SK-N-SH (cell line): ENCODE data around the gene SLC4A9. TPM values are rescaled to one million over a fixed set of nuclear protein-coding genes. Genes with fewer than 3 reads are reported as not detected.

ENCODE experiments used
- CTCF ChIA-PET: fragments of 300-600, 350-600 bp; formaldehyde crosslinking; extraction: SDS; loops from one replicate; lab custom pipeline; 2021; lab: Yijun Ruan, JAX
- POLR2A ChIA-PET: fragments of 350-600 bp; sonication (Branson Sonifier 250); formaldehyde crosslinking; extraction: SDS; loops from one replicate; lab custom pipeline; 2020; ENCODE audit warnings: antibody characterized with exemption, inconsistent platforms; lab: Yijun Ruan, JAX
- DNase-seq: peaks from one replicate; pipeline ENCODE4 v3.0.0; 2012
- H2AFZ ChIP-seq: fragments of 200-600 bp; sonication (generic); 2 replicates; pipeline ENCODE4 v1.8.1; 2016; ENCODE audit warnings: antibody characterized with exemption, mild to moderate bottlenecking, low read depth
- H3F3A ChIP-seq: fragments of 200-600 bp; sonication (generic); replicated peaks from 2 replicates; pipeline ENCODE3; 2016; ENCODE audit warnings: antibody characterized with exemption, mild to moderate bottlenecking; ENCODE audit not compliant: insufficient read depth
- H3K27ac ChIP-seq, 2 experiments: fragments of 200-500 bp in 1 of 2; fragments of 200-600 bp in 1 of 2; sonication (Bioruptor generic) in 1 of 2; sonication (generic), shearing (Covaris generic) in 1 of 2; 2 replicates each; pipeline versions ENCODE4 v1.5.1 to v1.6.1; 2014 to 2016; ENCODE audit warnings: low read depth in 2 of 2, inconsistent platforms in 1 of 2, low read length in 1 of 2, mild to moderate bottlenecking in 1 of 2, mixed read lengths in 1 of 2
- H3K27me3 ChIP-seq: fragments of 200-600 bp; sonication (generic), shearing (Covaris generic); 2 replicates; pipeline ENCODE4 v1.6.1; 2016; ENCODE audit warnings: mixed run types; ENCODE audit not compliant: insufficient read depth
- H3K36me3 ChIP-seq, 2 experiments: fragments of 200-500 bp in 1 of 2; fragments of 200-600 bp in 1 of 2; sonication (Bioruptor generic) in 1 of 2; sonication (generic) in 1 of 2; replicated peaks in 1 of 2; 2 replicates each; pipeline versions ENCODE3 to v1.5.1; 2014 to 2016; ENCODE audit warnings: low read length in 1 of 2, mild to moderate bottlenecking in 1 of 2; ENCODE audit not compliant: insufficient read depth in 2 of 2, control insufficient read depth in 1 of 2
- H3K4me1 ChIP-seq, 2 experiments: fragments of 200-500 bp in 1 of 2; fragments of 200-600 bp in 1 of 2; sonication (Bioruptor generic) in 1 of 2; sonication (generic), shearing (Covaris generic) in 1 of 2; 2 replicates each; pipeline versions ENCODE4 v1.5.1 to v1.6.1; 2014 to 2016; ENCODE audit warnings: low read depth in 1 of 2, low read length in 1 of 2, mixed run types in 1 of 2; ENCODE audit not compliant: insufficient read depth in 2 of 2, control insufficient read depth in 1 of 2
- H3K4me2 ChIP-seq: fragments of 200-600 bp; sonication (generic), shearing (Covaris generic); 2 replicates; pipeline ENCODE4 v1.6.1; 2017; ENCODE audit warnings: mixed run types
- H3K4me3 ChIP-seq, 2 experiments: fragments of 200-500 bp in 1 of 2; fragments of 200-600 bp in 1 of 2; sonication (Bioruptor generic) in 1 of 2; sonication (generic), shearing (Covaris generic) in 1 of 2; 2 replicates each; pipeline versions ENCODE4 v1.5.1 to v1.8.1; 2014 to 2016; ENCODE audit warnings: low read depth in 2 of 2, inconsistent platforms in 1 of 2, low read length in 1 of 2, mild to moderate bottlenecking in 1 of 2, mixed read lengths in 1 of 2, moderate library complexity in 1 of 2
- H3K79me2 ChIP-seq: fragments of 200-600 bp; sonication (generic); 2 replicates; pipeline ENCODE4 v1.8.1; 2017; ENCODE audit warnings: mild to moderate bottlenecking; ENCODE audit not compliant: insufficient read depth
- H3K9ac ChIP-seq: fragments of 200-600 bp; sonication (generic); 2 replicates; pipeline ENCODE4 v1.6.1; 2017; ENCODE audit warnings: mixed run types
- H3K9me2 ChIP-seq: fragments of 200-600 bp; sonication (generic); 2 replicates; pipeline ENCODE4 v1.6.1; 2017; ENCODE audit warnings: mixed run types
- H3K9me3 ChIP-seq: fragments of 200-600 bp; sonication (generic); 2 replicates; pipeline ENCODE4 v1.6.1; 2017; ENCODE audit warnings: mixed run types, mild to moderate bottlenecking, moderate library complexity
- H4K20me1 ChIP-seq: fragments of 200-600 bp; sonication (generic); 2 replicates; pipeline ENCODE4 v1.6.1; 2017; ENCODE audit warnings: mild to moderate bottlenecking, mixed run types; ENCODE audit not compliant: insufficient read depth
- ELF1 ChIP-seq: IDR thresholded peaks from 2 replicates; pipeline ENCODE4 v1.4.0; 2012
- EZH2phosphoT487 ChIP-seq: fragments of 200-600 bp; sonication (generic); IDR thresholded peaks from 2 replicates; pipeline ENCODE4 v1.6.1; 2017; ENCODE audit warnings: low read depth, mixed run types, mild to moderate bottlenecking, antibody characterized with exemption, moderate library complexity, borderline replicate concordance
- FOXJ3 ChIP-seq: sonication (generic); formaldehyde crosslinking; IDR thresholded peaks from 2 replicates; pipeline ENCODE4 v1.5.1; 2020; ENCODE audit warnings: mild to moderate bottlenecking, missing genetic modification reagents
- FOXM1 ChIP-seq: IDR thresholded peaks from 2 replicates; pipeline ENCODE4 v1.4.0; 2012; ENCODE audit warnings: low read depth, mild to moderate bottlenecking
- GABPA ChIP-seq: IDR thresholded peaks from 2 replicates; pipeline ENCODE4 v1.4.0; 2012; ENCODE audit warnings: low read depth, mild to moderate bottlenecking
- GATA2 ChIP-seq: sonication (generic); formaldehyde crosslinking; IDR thresholded peaks from 2 replicates; pipeline ENCODE4 v1.5.0; 2020; ENCODE audit warnings: mild to moderate bottlenecking, missing genetic modification reagents
- MEF2A ChIP-seq: IDR thresholded peaks from 2 replicates; pipeline ENCODE4 v1.4.0; 2012; ENCODE audit warnings: low read depth, borderline replicate concordance
- MXI1 ChIP-seq: IDR thresholded peaks from 2 replicates; pipeline ENCODE4 v1.6.1; 2012; ENCODE audit warnings: mild to moderate bottlenecking, low read depth, low read length, improper control_type of control experiment
- NRF1 ChIP-seq: IDR thresholded peaks from 2 replicates; pipeline ENCODE4 v1.6.1; 2012; ENCODE audit warnings: low read depth, mild to moderate bottlenecking, low read length
- POLR2AphosphoS5 ChIP-seq: IDR thresholded peaks from 2 replicates; pipeline ENCODE4 v1.6.1; 2012; ENCODE audit warnings: low read depth, low read length
- RXRA ChIP-seq: IDR thresholded peaks from 2 replicates; pipeline ENCODE4 v1.4.0; 2012; ENCODE audit warnings: low read depth, mild to moderate bottlenecking, borderline replicate concordance
- SMC3 ChIP-seq: IDR thresholded peaks from 2 replicates; pipeline ENCODE4 v1.6.1; 2012; ENCODE audit warnings: low read depth, low read length, improper control_type of control experiment
- TAF1 ChIP-seq: IDR thresholded peaks from 2 replicates; pipeline ENCODE4 v1.6.1; 2012; ENCODE audit warnings: low read depth, mild to moderate bottlenecking, low read length, moderate library complexity, borderline replicate concordance
- TEAD4 ChIP-seq: IDR thresholded peaks from 2 replicates; pipeline ENCODE4 v1.4.0; 2012; ENCODE audit warnings: mild to moderate bottlenecking, borderline replicate concordance; ENCODE audit not compliant: insufficient read depth
- WGBS: methylation state at CpG from one replicate; pipeline ENCODE4 v1.1.6; 2017; ENCODE audit warnings: low lambda C conversion rate; 5-methylcytosine and 5-hydroxymethylcytosine counted together
- polyA plus RNA-seq, 3 experiments: library from polyadenylated mRNA; depleted of rRNA; stranded (reverse); fragments of >200 nt; gene quantifications; 2 replicates each; pipeline ENCODE4 v1.2.3, GENCODE V29; 2012
- TF ChIP-seq, protein P1 (sequence below): fragments of 200-600 bp; sonication (generic); IDR thresholded peaks from 2 replicates; pipeline ENCODE4 v1.6.1; 2017; ENCODE audit warnings: antibody characterized with exemption, mild to moderate bottlenecking, moderate library complexity
- TF ChIP-seq, protein P2 (sequence below): fragments of 150-350 bp; IDR thresholded peaks from 2 replicates; pipeline ENCODE4 v1.6.1; 2016; ENCODE audit warnings: mild to moderate bottlenecking, low read depth, low read length
- TF ChIP-seq, protein P3 (sequence below): IDR thresholded peaks from 2 replicates; pipeline ENCODE4 v1.4.0; 2012; ENCODE audit warnings: low read depth
- TF ChIP-seq, protein P4 (sequence below): IDR thresholded peaks from 2 replicates; pipeline ENCODE4 v1.4.0; 2012; ENCODE audit warnings: low read depth, borderline replicate concordance

The SLC4A9 gene
- polyA plus RNA-seq, 1 of the 3 experiments (the other 2 are of a cell fraction): 0.02 TPM

DNA sequence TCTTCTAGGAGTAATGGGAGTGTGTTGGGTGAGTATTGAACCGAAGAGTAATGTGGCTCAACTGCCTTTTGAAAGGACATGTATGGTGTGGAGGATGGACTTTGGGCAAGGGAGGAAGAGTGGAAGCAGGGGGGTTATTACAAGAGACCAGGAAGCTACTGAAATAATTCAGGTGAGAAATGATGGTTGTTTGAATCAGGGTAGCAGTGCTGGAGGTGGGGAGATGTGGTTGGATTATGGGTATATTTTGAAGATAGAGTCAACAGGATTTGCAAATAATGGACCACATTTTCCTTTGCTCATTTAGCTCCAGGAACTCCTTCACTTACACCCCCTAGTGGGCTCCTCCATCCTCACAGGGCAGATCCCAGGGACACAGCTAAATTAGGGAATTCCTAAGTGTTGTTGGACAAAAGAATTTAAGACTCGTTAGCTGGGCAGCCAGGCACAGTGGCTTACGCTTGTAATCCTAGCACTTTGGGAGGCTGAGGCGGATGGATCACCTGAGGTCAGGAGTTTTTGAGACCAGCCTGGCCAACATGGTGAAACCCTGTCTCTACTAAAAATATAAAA, 1.2 kb upstream of the SLC4A9 start:
- Histone ChIP-seq H3K36me3 (no peaks in the 10 kb centered on the region), H4K20me1 (no peaks in the 10 kb centered on the region), H3K9me3 (no peaks in the 10 kb centered on the region), H3K4me1 (peaks cover 0 to 6% of the 10 kb centered on the region in 2 experiments; a peak in 1 of 4 replicates), H2AFZ (no peak overlapping the region), H3K4me3 (no peak overlapping the region; a peak in 1 of 4 replicates), H3K9ac (no peak overlapping the region), H3K79me2 (no peaks in the 10 kb centered on the region), H3K4me2 (no peak overlapping the region), H3K9me2 (no peaks in the 10 kb centered on the region), H3K27ac (no peak overlapping the region), H3K27me3 (no peaks in the 10 kb centered on the region), H3F3A (peaks cover 4% of the 10 kb centered on the region)
- DNase-seq: peak; percentile 50
- TF ChIP-seq, protein P1, sequence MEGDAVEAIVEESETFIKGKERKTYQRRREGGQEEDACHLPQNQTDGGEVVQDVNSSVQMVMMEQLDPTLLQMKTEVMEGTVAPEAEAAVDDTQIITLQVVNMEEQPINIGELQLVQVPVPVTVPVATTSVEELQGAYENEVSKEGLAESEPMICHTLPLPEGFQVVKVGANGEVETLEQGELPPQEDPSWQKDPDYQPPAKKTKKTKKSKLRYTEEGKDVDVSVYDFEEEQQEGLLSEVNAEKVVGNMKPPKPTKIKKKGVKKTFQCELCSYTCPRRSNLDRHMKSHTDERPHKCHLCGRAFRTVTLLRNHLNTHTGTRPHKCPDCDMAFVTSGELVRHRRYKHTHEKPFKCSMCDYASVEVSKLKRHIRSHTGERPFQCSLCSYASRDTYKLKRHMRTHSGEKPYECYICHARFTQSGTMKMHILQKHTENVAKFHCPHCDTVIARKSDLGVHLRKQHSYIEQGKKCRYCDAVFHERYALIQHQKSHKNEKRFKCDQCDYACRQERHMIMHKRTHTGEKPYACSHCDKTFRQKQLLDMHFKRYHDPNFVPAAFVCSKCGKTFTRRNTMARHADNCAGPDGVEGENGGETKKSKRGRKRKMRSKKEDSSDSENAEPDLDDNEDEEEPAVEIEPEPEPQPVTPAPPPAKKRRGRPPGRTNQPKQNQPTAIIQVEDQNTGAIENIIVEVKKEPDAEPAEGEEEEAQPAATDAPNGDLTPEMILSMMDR: peak; percentile 65
- no peak for TF ChIP-seq MEF2A
- 98% methylated on average over 4 of the region's 4 CpGs for WGBS
- ChIA-PET CTCF (interaction anchor here (0.7 to 4.8 kb wide), 18 partner anchors 9 to 363 kb away, joined by 3 to 62 read pairs (median 4); partner anchors contain the start of genes CYSTM1 and HBEGF), POLR2A (interaction anchor here (0.7 to 1.0 kb wide), 2 partner anchors 12 to 115 kb away, joined by 3 read pairs; partner anchors contain the start of gene HBEGF)

DNA sequence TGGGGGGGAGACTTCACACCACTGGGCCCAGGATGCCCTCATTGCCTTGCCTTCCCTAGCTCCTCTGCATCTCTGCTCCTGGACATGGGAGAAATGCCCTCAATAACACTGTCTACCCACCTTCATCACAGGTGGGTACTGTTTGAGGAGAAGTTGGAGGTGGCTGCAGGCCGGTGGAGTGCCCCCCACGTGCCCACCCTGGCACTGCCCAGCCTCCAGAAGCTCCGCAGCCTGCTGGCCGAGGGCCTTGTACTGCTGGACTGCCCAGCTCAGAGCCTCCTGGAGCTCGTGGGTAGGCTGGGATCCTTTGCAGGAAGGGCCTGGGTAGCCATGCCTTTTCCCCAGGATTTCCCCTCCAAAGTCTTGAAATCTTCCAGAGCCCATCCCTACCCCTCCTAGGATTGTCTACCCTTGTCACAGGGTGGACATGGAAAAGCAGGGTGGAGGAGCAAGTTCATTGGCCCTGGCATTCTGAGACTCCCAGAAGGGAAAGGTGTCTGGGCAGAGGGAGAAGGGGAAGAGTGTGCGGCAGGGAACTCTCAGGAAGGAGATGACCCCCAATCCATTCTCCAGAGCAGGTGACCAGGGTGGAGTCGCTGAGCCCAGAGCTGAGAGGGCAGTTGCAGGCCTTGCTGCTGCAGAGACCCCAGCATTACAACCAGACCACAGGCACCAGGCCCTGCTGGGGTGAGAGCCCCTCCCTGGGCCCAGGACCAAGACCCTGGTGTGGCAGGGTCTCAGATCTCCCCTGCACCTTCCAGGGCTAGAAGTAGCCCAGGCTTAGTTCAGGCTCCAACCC, 886 bp downstream of the SLC4A9 start:
- Histone ChIP-seq H3K9me3 (no peaks in the 10 kb centered on the region), H4K20me1 (no peaks in the 10 kb centered on the region), H3K4me2 (no peak overlapping the region), H3K79me2 (no peaks in the 10 kb centered on the region), H3K9ac (no peak overlapping the region), H3K4me1 (peaks cover 0 to 6% of the 10 kb centered on the region in 2 experiments; a peak in 1 of 4 replicates), H3K36me3 (no peaks in the 10 kb centered on the region), H2AFZ (no peak overlapping the region), H3K9me2 (no peaks in the 10 kb centered on the region), H3K27ac (no peak overlapping the region), H3K4me3 (no peak overlapping the region), H3F3A (peaks cover 4% of the 10 kb centered on the region), H3K27me3 (no peaks in the 10 kb centered on the region)
- 58% methylated on average over 4 of the region's 7 CpGs for WGBS
- CTCF ChIA-PET: interaction anchor here (0.7 to 4.8 kb wide), 10 partner anchors 9 to 358 kb away, joined by 3 to 62 read pairs (median 5); partner anchors contain the start of gene HBEGF
- POLR2A ChIA-PET: no interaction called here
- DNase-seq: no peak
- TF ChIP-seq, protein P2, sequence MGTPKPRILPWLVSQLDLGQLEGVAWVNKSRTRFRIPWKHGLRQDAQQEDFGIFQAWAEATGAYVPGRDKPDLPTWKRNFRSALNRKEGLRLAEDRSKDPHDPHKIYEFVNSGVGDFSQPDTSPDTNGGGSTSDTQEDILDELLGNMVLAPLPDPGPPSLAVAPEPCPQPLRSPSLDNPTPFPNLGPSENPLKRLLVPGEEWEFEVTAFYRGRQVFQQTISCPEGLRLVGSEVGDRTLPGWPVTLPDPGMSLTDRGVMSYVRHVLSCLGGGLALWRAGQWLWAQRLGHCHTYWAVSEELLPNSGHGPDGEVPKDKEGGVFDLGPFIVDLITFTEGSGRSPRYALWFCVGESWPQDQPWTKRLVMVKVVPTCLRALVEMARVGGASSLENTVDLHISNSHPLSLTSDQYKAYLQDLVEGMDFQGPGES: no peak
- TF ChIP-seq NRF1 (no peak), RXRA (no peak), FOXJ3 (CRISPR knock-in tag) (no peak), FOXM1 (no peak), GABPA (no peak), TAF1 (no peak), TEAD4 (no peak), MXI1 (no peak), POLR2AphosphoS5 (no peak), SMC3 (no peak), EZH2phosphoT487 (no peak), ELF1 (no peak), GATA2 (CRISPR knock-in tag) (no peak)
- TF ChIP-seq, protein P3, sequence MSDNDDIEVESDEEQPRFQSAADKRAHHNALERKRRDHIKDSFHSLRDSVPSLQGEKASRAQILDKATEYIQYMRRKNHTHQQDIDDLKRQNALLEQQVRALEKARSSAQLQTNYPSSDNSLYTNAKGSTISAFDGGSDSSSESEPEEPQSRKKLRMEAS: no peak
- TF ChIP-seq, protein P4, sequence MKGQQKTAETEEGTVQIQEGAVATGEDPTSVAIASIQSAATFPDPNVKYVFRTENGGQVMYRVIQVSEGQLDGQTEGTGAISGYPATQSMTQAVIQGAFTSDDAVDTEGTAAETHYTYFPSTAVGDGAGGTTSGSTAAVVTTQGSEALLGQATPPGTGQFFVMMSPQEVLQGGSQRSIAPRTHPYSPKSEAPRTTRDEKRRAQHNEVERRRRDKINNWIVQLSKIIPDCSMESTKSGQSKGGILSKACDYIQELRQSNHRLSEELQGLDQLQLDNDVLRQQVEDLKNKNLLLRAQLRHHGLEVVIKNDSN: no peak
